H1 (cell line): ENCODE results near the gene IRF2BP2. TPM values are rescaled to one million over a fixed set of nuclear protein-coding genes. Genes with fewer than 3 reads are reported as not detected.
A peak's percentile ranks its signal among the peaks of the same experiment; 100 is the strongest.

Source experiments
- CTCF ChIA-PET: fragments of 300-600 bp; sonication (Branson Sonifier 250); formaldehyde crosslinking; loops from one replicate; lab custom pipeline; 2021; ENCODE audit not compliant: partially characterized antibody; lab: Charles Lee
- POLR2A ChIA-PET: fragments of 300-600 bp; sonication (Branson Sonifier 250); formaldehyde crosslinking; loops from one replicate; lab custom pipeline; 2021; ENCODE audit warnings: inconsistent platforms; ENCODE audit not compliant: partially characterized antibody; lab: Charles Lee
- DNase-seq, 2 experiments: peaks; one replicate each; pipeline versions ENCODE4 v3.0.0 to v3.0.0-alpha.2; 2010 to 2022; ENCODE audit warnings: low spot score in 2 of 2, low read depth in 1 of 2, mixed read lengths in 1 of 2
- FAIRE-seq: peaks from 2 replicates; lab custom pipeline; 2011; peaks lifted over from hg19 to GRCh38; lab: Jason Lieb, UNC
- H2AFZ ChIP-seq: 2 replicates; pipeline ENCODE4 v1.8.1; 2012; ENCODE audit warnings: low read length, inconsistent platforms
- H2AK5ac ChIP-seq: 2 replicates; pipeline ENCODE4 v1.6.1; 2013; ENCODE audit warnings: low read depth, low read length
- H2BK120ac ChIP-seq: replicated peaks from 2 replicates; pipeline ENCODE3; 2013; ENCODE audit warnings: low read depth, low read length, inconsistent platforms
- H2BK12ac ChIP-seq: 2 replicates; pipeline ENCODE4 v1.6.1; 2013; ENCODE audit warnings: low read depth, low read length
- H2BK15ac ChIP-seq: 2 replicates; pipeline ENCODE4 v1.6.1; 2013; ENCODE audit warnings: low read length
- H2BK20ac ChIP-seq: 2 replicates; pipeline ENCODE4 v1.6.1; 2013; ENCODE audit warnings: low read length
- H2BK5ac ChIP-seq: 2 replicates; pipeline ENCODE4 v1.6.1; 2013; ENCODE audit warnings: low read depth, low read length
- H3K14ac ChIP-seq: 2 replicates; pipeline ENCODE4 v1.6.1; 2013; ENCODE audit warnings: inconsistent platforms; ENCODE audit not compliant: insufficient read length
- H3K18ac ChIP-seq: 2 replicates; pipeline ENCODE4 v1.6.1; 2013; ENCODE audit warnings: low read length; ENCODE audit errors: extremely low read depth
- H3K23ac ChIP-seq: 2 replicates; pipeline ENCODE4 v1.6.1; 2013; ENCODE audit warnings: inconsistent platforms; ENCODE audit not compliant: insufficient read length
- H3K23me2 ChIP-seq: 2 replicates; pipeline ENCODE4 v1.6.1; 2013; ENCODE audit warnings: low read depth, low read length
- H3K27ac ChIP-seq: 2 replicates; pipeline ENCODE4 v1.6.1; 2011; ENCODE audit warnings: low read depth, low read length, inconsistent platforms
- H3K27me3 ChIP-seq, 4 experiments: replicated peaks in 1 of 4; 1 replicate in 1 of 4; 2 replicates in 3 of 4; pipeline versions ENCODE4 v1.6.1 to v1.8.1; 2011 to 2013; ENCODE audit warnings: low read length in 3 of 4, mild to moderate bottlenecking in 3 of 4, inconsistent platforms in 2 of 4, mixed read lengths in 2 of 4, moderate library complexity in 1 of 4; ENCODE audit not compliant: control insufficient read depth in 3 of 4, insufficient read depth in 3 of 4; ENCODE audit errors: extremely low read depth in 1 of 4
- H3K36me3 ChIP-seq, 4 experiments: 2 replicates each; pipeline versions ENCODE4 v1.6.1 to v1.8.1; 2011 to 2013; ENCODE audit warnings: mild to moderate bottlenecking in 4 of 4, low read length in 3 of 4, moderate library complexity in 2 of 4, control low read depth in 1 of 4, inconsistent platforms in 1 of 4; ENCODE audit not compliant: insufficient read depth in 4 of 4, control insufficient read depth in 2 of 4
- H3K4ac ChIP-seq: replicated peaks from 2 replicates; pipeline ENCODE3; 2013; ENCODE audit warnings: low read length, low read depth, mixed read lengths, inconsistent platforms; ENCODE audit not compliant: insufficient read length
- H3K4me1 ChIP-seq, 4 experiments: replicated peaks in 1 of 4; 1 replicate in 1 of 4; 2 replicates in 3 of 4; pipeline versions ENCODE4 v1.6.1 to v1.8.1; 2011 to 2013; ENCODE audit warnings: low read length in 3 of 4, inconsistent platforms in 2 of 4, mixed read lengths in 1 of 4; ENCODE audit not compliant: insufficient read depth in 4 of 4, control insufficient read depth in 3 of 4
- H3K4me2 ChIP-seq, 2 experiments: 2 replicates each; pipeline versions ENCODE4 v1.6.1 to v1.8.1; 2011 to 2013; ENCODE audit warnings: low read depth in 2 of 2, low read length in 2 of 2, control low read depth in 1 of 2, inconsistent platforms in 1 of 2, mild to moderate bottlenecking in 1 of 2; ENCODE audit not compliant: insufficient read depth in 1 of 2
- H3K4me3 ChIP-seq, 4 experiments: fragments of 200-600, 300-600 bp in 1 of 4; sonication (generic), shearing (Covaris generic), sonication (Bioruptor Twin) in 1 of 4; 2 replicates each; pipeline versions ENCODE4 v1.5.1 to v1.8.1; 2011 to 2016; ENCODE audit warnings: low read length in 4 of 4, low read depth in 3 of 4, control low read depth in 2 of 4, inconsistent platforms in 2 of 4, mild to moderate bottlenecking in 2 of 4, mixed read lengths in 1 of 4, moderate library complexity in 1 of 4; ENCODE audit not compliant: insufficient read depth in 2 of 4; ENCODE audit errors: extremely low read depth in 1 of 4
- H3K56ac ChIP-seq: replicated peaks from 2 replicates; pipeline ENCODE3; 2013; ENCODE audit warnings: low read depth, mild to moderate bottlenecking, mixed read lengths, low read length, inconsistent platforms; ENCODE audit not compliant: insufficient read length
- H3K79me1 ChIP-seq: 2 replicates; pipeline ENCODE4 v1.6.1; 2013; ENCODE audit warnings: low read depth, low read length, control low read depth
- H3K79me2 ChIP-seq, 2 experiments: 2 replicates each; pipeline versions ENCODE4 v1.6.1 to v1.8.1; 2012 to 2013; ENCODE audit warnings: low read length in 2 of 2, mild to moderate bottlenecking in 2 of 2, inconsistent platforms in 1 of 2; ENCODE audit not compliant: insufficient read depth in 2 of 2, control insufficient read depth in 1 of 2
- H3K9ac ChIP-seq, 4 experiments: replicated peaks in 1 of 4; 1 replicate in 1 of 4; 2 replicates in 3 of 4; pipeline versions ENCODE4 v1.6.1 to v1.8.1; 2011 to 2013; ENCODE audit warnings: low read depth in 3 of 4, low read length in 3 of 4, control low read depth in 2 of 4, mild to moderate bottlenecking in 2 of 4, moderate library complexity in 2 of 4, inconsistent platforms in 1 of 4; ENCODE audit errors: extremely low read depth in 1 of 4
- H3K9me3 ChIP-seq, 2 experiments: 2 replicates each; pipeline versions ENCODE4 v1.6.1 to v1.8.1; 2012 to 2013; ENCODE audit warnings: mild to moderate bottlenecking in 2 of 2, moderate library complexity in 2 of 2, control low read depth in 1 of 2, inconsistent platforms in 1 of 2, low read depth in 1 of 2, low read length in 1 of 2, mixed read lengths in 1 of 2; ENCODE audit not compliant: insufficient read depth in 2 of 2
- H4K20me1 ChIP-seq, 2 experiments: replicated peaks in 1 of 2; 2 replicates each; pipeline versions ENCODE3 to v1.8.1; 2011 to 2013; ENCODE audit warnings: inconsistent platforms in 2 of 2, low read length in 2 of 2, mild to moderate bottlenecking in 1 of 2; ENCODE audit not compliant: insufficient read depth in 2 of 2, control insufficient read depth in 1 of 2
- H4K5ac ChIP-seq: 2 replicates; pipeline ENCODE4 v1.6.1; 2013; ENCODE audit warnings: low read length, low read depth, mixed read lengths, inconsistent platforms; ENCODE audit not compliant: insufficient read length
- H4K8ac ChIP-seq: 2 replicates; pipeline ENCODE4 v1.8.0; 2013; ENCODE audit warnings: mild to moderate bottlenecking, moderate library complexity, low read length, inconsistent platforms; ENCODE audit not compliant: insufficient read depth; ENCODE audit errors: extremely low read depth
- H4K91ac ChIP-seq: replicated peaks from 2 replicates; pipeline ENCODE3; 2013; ENCODE audit warnings: low read length, mixed read lengths, inconsistent platforms; ENCODE audit not compliant: insufficient read length
- CHD2 ChIP-seq: IDR thresholded peaks from 2 replicates; pipeline ENCODE4 v1.6.1; 2012; ENCODE audit warnings: low read length, improper control_type of control experiment
- EZH2 ChIP-seq: fragments of 200-600 bp; sonication (generic); IDR thresholded peaks from 2 replicates; pipeline ENCODE4 v1.7.1; 2012; ENCODE audit warnings: low read depth, mild to moderate bottlenecking, moderate library complexity, low read length, inconsistent platforms; ENCODE audit not compliant: severe bottlenecking
- HDAC2 ChIP-seq, 2 experiments: fragments of 300-600 bp in 1 of 2; sonication (generic) in 1 of 2; IDR thresholded peaks; 2 replicates each; pipeline ENCODE4 v1.6.1; 2011 to 2012; ENCODE audit warnings: low read depth in 2 of 2, low read length in 2 of 2, mild to moderate bottlenecking in 2 of 2, moderate library complexity in 2 of 2, borderline replicate concordance in 1 of 2, inconsistent platforms in 1 of 2
- JUND ChIP-seq: IDR thresholded peaks from 2 replicates; pipeline ENCODE4 v1.6.1; 2011; ENCODE audit warnings: mild to moderate bottlenecking, improper control_type of control experiment, low read length
- RBBP5 ChIP-seq: IDR thresholded peaks from 2 replicates; pipeline ENCODE4 v1.7.1; 2012; ENCODE audit warnings: low read depth, mild to moderate bottlenecking, inconsistent platforms, low read length, moderate library complexity, borderline replicate concordance
- SP1 ChIP-seq: IDR thresholded peaks from 2 replicates; pipeline ENCODE4 v1.6.1; 2011; ENCODE audit warnings: low read depth, low read length
- TCF12 ChIP-seq: IDR thresholded peaks from 2 replicates; pipeline ENCODE4 v1.6.1; 2011; ENCODE audit warnings: low read depth, mild to moderate bottlenecking, low read length
- WGBS, 2 experiments: shearing (Covaris generic) in 1 of 2; methylation state at CpG; one replicate each; pipeline versions ENCODE4 v1.1.6 to v1.1.7; 2013 to 2015; ENCODE audit warnings: low lambda C conversion rate in 2 of 2, mixed read lengths in 2 of 2, inconsistent platforms in 1 of 2, low coverage in 1 of 2, missing lambda C conversion rate in 1 of 2; ENCODE audit not compliant: insufficient replicate concordance in 2 of 2, insufficient coverage in 1 of 2, insufficient read length in 1 of 2; ENCODE audit errors: extremely low coverage in 1 of 2, missing lambda C conversion rate in 1 of 2; 5-methylcytosine and 5-hydroxymethylcytosine counted together
- polyA plus RNA-seq, 7 experiments: library from polyadenylated mRNA; depleted of rRNA in 3 of 7; stranded (reverse) in 5 of 7; unstranded in 2 of 7; fragments of >200 nt in 5 of 7; fragments of 200-250 nt in 2 of 7; gene quantifications; 1 replicate in 5 of 7; 2 replicates in 1 of 7; 4 replicates in 1 of 7; pipeline versions ENCODE4 v1.2.1 to v1.2.3, GENCODE V29; 2011 to 2013; ENCODE audit warnings: missing spikeins in 2 of 7, mixed read lengths in 2 of 7
- total RNA-seq: library from RNA; stranded (reverse); fragmentation: NEBNext Ultra II Directional; extraction: Animal tissue kit (Norgen Biotek cat#: 25700); gene quantifications from 2 replicates; pipeline ENCODE4 v1.2.1, GENCODE V29; 2021

The IRF2BP2 gene
- total and polyA plus RNA-seq, 2 of the 8 experiments (the other 6 are each of a cell fraction or from before 2014, with no cell fraction given) = 24.9 to 67.5 TPM

DNA sequence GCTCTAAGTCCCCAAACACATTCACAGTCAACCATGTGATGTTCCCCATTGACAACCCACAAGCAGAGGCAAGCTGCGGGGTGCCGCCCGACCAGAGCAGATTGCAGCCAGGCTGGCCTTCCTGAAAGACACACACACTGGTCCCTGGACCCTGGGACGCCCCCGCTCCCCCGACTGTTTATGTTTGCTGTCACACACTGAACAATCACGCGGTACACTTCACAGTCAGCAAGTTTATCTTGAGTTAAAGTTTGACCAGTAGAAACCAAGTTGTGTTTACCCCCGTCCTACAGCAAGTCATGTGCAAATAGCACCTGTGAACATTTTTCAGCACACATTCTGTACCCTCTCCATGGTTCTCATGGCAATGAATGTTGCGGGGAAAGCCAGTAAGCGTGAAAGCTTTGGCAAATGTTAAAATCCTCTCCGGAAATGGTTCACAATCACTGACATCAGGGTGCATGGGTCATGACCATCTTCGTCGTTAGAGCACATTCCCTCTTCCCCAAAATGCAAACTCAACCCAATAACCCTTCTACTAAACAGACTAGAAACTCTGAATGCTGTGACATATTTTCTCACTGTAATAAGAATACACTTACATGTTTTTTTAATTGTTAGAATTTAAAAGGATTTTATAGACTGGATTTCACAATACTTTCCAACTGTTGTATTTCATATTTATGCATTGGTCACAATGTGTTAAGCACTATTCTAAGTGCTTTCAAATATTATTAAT, 33.3 kb upstream of the IRF2BP2 start:
- Histone ChIP-seq H3K4ac (no peak overlapping the region), H4K5ac (no peak overlapping the region), H3K79me1 (no peaks in the 10 kb centered on the region; the same call in 1 of the 2 replicates), H2BK12ac (no peak overlapping the region), H3K56ac (no peak overlapping the region), H3K23ac (no peak overlapping the region), H3K9me3 (peaks cover 5% of the 10 kb centered on the region in 2 experiments; a peak in 1 of 4 replicates), H3K18ac (no peak overlapping the region), H2BK5ac (no peak overlapping the region), H4K8ac (no peak overlapping the region), H3K4me3 (no peak overlapping the region), H3K23me2 (no peaks in the 10 kb centered on the region; the same call in 1 of the 2 replicates)
- FAIRE-seq = no peak
- 90% methylated on average over 14 of the region's 14 CpGs; no CpG with 5 or more reads in 1 of the 2 experiments for WGBS, 2 experiments
- TF ChIP-seq JUND (no peak), CHD2 (no peak), EZH2 (no peak), RBBP5 (no peak), TCF12 (no peak), SP1 (no peak), HDAC2 (IDR thresholded peaks at IDR 0.05; ENCODE audit: borderline replicate concordance in 1 of 2, low read depth in 2 of 2, low read length in 2 of 2) (no peak)
- TF ChIP-seq, all 59 proteins: peak for 0
- no peak overlapping the region for H2BK20ac ChIP-seq
- DNase-seq = no peak
- H4K91ac ChIP-seq = no peak overlapping the region
- H3K14ac ChIP-seq = no peak overlapping the region
- ChIA-PET CTCF (interaction anchor here (0.6 kb wide), 1 partner anchor 450 kb away, joined by 3 read pairs; no protein-coding TSS in a partner anchor), POLR2A (interaction anchor here (1.2 kb wide), 1 partner anchor 10 kb away, joined by 3 read pairs; no protein-coding TSS in a partner anchor)
- H3K4me1 ChIP-seq = peaks cover 0 to 3% (median 0%) of the 10 kb centered on the region in 4 experiments; a peak in 1 of 7 replicates
- H2AFZ ChIP-seq = peak overlapping the region; percentile 9; the same call in 1 of the 2 replicates
- no peak overlapping the region for H3K4me2 ChIP-seq
- H3K9ac ChIP-seq = no peak overlapping the region
- no peaks in the 10 kb centered on the region for H4K20me1 ChIP-seq
- no peak overlapping the region for H2BK15ac ChIP-seq
- H2AK5ac ChIP-seq = no peak overlapping the region
- H2BK120ac ChIP-seq = no peak overlapping the region
- no peak overlapping the region for H3K27ac ChIP-seq
- no peaks in the 10 kb centered on the region for H3K27me3 ChIP-seq
- no peaks in the 10 kb centered on the region for H3K36me3 ChIP-seq
- H3K79me2 ChIP-seq = no peaks in the 10 kb centered on the region
